Transverse colon (tissue), 4 donors: Measurements from ENCODE around the gene BLM. TPM values are rescaled to one million over a fixed set of nuclear protein-coding genes. Genes with fewer than 3 reads are reported as not detected.

ENCODE experiments used
- DNase-seq: peaks from one replicate; pipeline ENCODE4 v3.0.0-alpha.2; 2019
- H3K27ac ChIP-seq, 4 donors: fragments of 200-600 bp; sonication (generic); 2 replicates each; pipeline ENCODE4 v1.5.1; 2016 to 2018; ENCODE audit warnings: inconsistent platforms in 4 of 4
- H3K27me3 ChIP-seq: fragments of 200-600 bp; sonication (generic); 2 replicates; pipeline ENCODE4 v1.5.1; 2017; ENCODE audit warnings: inconsistent platforms
- H3K36me3 ChIP-seq, 4 donors: fragments of 200-600 bp; sonication (generic); 2 replicates each; pipeline ENCODE4 v1.5.1; 2017 to 2019; ENCODE audit warnings: inconsistent platforms in 4 of 4
- H3K4me1 ChIP-seq, 4 donors: fragments of 200-600 bp; sonication (generic); 2 replicates each; pipeline ENCODE4 v1.5.1; 2017 to 2020; ENCODE audit warnings: inconsistent platforms in 4 of 4
- H3K4me3 ChIP-seq, 4 donors: fragments of 200-600 bp; sonication (generic); 1 replicate in 1 of 4; 2 replicates in 3 of 4; pipeline versions ENCODE4 v1.5.1 to v1.6.1; 2017 to 2019; ENCODE audit warnings: inconsistent platforms in 4 of 4
- H3K9me3 ChIP-seq, 2 donors: fragments of 200-600 bp; sonication (generic); 2 replicates each; pipeline ENCODE4 v1.5.1; 2017 to 2019; ENCODE audit warnings: inconsistent platforms in 2 of 2
- CTCF ChIP-seq, 5 experiments: fragments of 200-600 bp in 3 of 5; fragments of 450-650 bp in 2 of 5; sonication (generic) in 3 of 5; IDR thresholded peaks; 1 replicate in 2 of 5; 2 replicates in 3 of 5; pipeline ENCODE4 v1.5.1; 2016 to 2017; ENCODE audit warnings: antibody characterized with exemption in 5 of 5, inconsistent platforms in 3 of 5, mild to moderate bottlenecking in 2 of 5, moderate library complexity in 1 of 5
- EP300 ChIP-seq: sonication (generic); formaldehyde crosslinking; IDR thresholded peaks from one replicate; pipeline ENCODE4 v1.6.1; 2017; ENCODE audit warnings: antibody characterized with exemption, low read depth
- POLR2A ChIP-seq: fragments of 450-650 bp; IDR thresholded peaks from one replicate; pipeline ENCODE4 v1.6.1; 2016; ENCODE audit warnings: antibody characterized with exemption, mild to moderate bottlenecking, moderate library complexity
- POLR2AphosphoS5 ChIP-seq, 3 donors: sonication (generic); formaldehyde crosslinking; IDR thresholded peaks; one replicate each; pipeline ENCODE4 v1.6.1; 2016; ENCODE audit warnings: antibody characterized with exemption in 3 of 3
- WGBS, 2 donors: methylation state at CpG; one replicate each; pipeline ENCODE4 v1.1.5; 2018; ENCODE audit warnings: low coverage in 1 of 2; 5-methylcytosine and 5-hydroxymethylcytosine counted together
- in situ Hi-C, 4 donors: fragments of 200-750 bp; cut with MboI; loops; one replicate each; pipeline versions ENCODE4 v1.15.0 to v1.15.1; 2017; ENCODE audit warnings: low sequenced_read_pairs in 3 of 4, low pct_ligation_motif_present in 1 of 4, low pct_unique_long_range_greater_than_20kb in 1 of 4
- intact Hi-C: fragments of 100-400 bp; cut with DNase I; formaldehyde crosslinking; loops from one replicate; pipeline ENCODE4 v1.15.1; 2023; ENCODE audit warnings: low total_unique reads
- total RNA-seq, 4 donors: library from RNA; depleted of rRNA; stranded (reverse); fragments of >200 nt; gene quantifications; one replicate each; pipeline ENCODE4 v1.1.0, GENCODE V29; 2016

Gene BLM
- total RNA-seq, 4 donors from 2014 or later, result 1.5 to 6.4 (median 2.0) TPM

DNA sequence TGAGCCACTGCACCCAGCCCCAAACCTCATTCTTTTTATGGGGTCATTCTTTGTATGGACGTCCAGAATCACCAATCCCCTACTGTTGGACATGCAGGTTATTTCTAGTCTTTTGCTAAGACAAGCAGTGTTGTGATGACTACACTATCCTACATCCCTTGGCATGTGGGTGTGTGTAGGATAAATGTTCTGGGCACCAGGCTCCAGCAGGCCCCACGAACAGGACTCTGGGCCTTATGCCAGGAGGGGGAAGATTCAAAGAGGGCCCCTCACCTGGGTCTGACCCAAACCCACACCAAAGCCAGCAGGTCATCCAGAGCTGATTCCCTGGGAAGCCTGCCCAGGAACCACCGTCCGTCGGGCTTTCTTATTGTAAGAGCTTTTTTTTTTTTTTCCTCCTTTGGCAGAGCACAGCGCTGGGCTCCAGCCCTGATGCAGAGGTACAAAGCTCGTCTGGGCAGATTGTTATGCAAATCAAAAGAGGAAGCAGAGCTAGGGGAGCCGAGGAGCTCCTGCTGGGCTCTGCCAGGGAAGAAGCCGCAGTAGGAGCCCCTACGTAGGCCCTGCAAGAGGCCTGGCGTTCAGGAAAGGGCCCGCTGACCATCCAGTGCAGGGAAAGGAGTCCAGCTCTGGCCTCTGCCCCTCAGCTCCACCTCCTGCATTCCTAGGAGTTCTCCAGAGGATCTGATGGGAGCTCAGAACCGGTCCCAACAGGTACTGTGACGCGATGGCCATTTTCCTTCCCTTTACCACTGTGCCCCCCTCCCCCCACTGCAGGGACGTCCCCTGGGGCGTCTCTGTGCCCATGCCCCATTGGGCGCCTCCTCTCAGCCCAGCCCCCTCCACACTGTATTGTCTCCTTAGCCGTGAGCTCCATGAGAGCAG lies 122.3 kb downstream of the BLM start:
- in situ Hi-C loops, result no loop called here
- Histone ChIP-seq H3K27ac (peak overlapping the region; percentile 84 to 86 (median 85)), H3K4me3 (peak overlapping the region in 3 of 4 donors; percentile 13 to 37 (median 19)), H3K4me1 (peaks cover 0 to 18% (median 6%) of the 10 kb centered on the region in 4 donors), H3K27me3 (no peaks in the 10 kb centered on the region), H3K36me3 (no peaks in the 10 kb centered on the region), H3K9me3 (no peaks in the 10 kb centered on the region)
- peak; percentile 75 for DNase-seq
- intact Hi-C loops, result no loop called here
- peak; percentile 63 for TF ChIP-seq POLR2A
- TF ChIP-seq CTCF (IDR thresholded peaks at IDR 0.05), result no peak
- TF ChIP-seq POLR2AphosphoS5 (IDR thresholded peaks at IDR 0.05), result peak in 1 of 3 donors; percentile 15
- WGBS, 2 donors, result 48 to 49% methylated on average over 9 to 19 of the region's 19 CpGs

DNA sequence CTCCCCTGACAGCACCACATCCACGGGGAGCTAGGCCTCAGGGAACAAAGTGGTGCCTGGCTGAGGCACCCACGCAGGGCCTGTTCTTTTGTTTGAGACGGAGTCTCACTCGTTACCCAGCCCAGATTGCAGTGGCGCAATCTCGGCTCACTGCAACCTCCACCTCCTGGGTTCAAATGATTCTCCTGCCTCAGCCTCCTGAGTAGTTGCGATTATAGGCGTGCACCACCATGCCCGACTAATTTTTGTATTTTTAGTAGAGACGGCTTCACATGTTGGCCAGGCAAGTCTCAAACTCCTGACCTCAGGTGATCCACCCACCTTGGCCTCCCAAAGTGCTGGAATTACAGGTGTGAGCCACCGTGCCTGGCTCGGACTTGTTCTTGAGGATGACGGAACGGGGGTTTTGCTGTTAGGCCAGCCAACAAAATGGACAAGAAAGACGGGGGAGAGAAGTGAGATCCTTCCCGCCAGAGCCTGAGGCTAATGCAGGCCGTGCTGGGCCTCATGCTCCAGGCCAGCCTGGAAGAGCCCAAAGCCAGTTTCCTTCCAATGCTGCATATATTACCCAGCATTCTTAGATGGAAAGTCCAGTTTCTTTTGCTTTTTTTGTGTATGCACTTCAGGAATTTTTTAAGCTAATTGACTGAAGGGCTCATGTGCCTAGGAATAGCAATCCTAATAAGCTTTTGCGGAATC lies 123.2 kb downstream of the BLM start:
- in situ Hi-C loops, result no loop called here
- no peak for DNase-seq

DNA sequence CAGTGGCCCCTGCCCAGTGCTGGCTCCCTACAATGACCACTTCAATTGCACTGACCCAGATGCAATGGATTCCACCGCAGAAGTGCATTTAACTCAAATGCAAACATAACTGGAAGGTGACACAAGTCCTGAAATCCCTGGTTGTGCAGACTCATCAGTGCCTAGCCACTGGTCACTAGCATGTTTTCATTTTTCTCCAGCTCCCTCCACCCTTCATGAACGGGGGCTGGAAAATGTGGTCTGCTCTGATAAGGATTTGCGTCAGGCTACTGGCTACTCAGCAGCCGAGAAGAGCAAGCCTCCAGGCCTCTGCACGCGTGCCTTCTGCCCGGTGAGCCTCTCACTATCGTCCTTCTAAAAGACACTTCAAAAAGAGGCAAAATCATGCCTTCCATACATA lies 123.8 kb downstream of the BLM start:
- no peak for TF ChIP-seq EP300
- TF ChIP-seq POLR2A, result no peak
- no peak for TF ChIP-seq POLR2AphosphoS5 (IDR thresholded peaks at IDR 0.05)
- TF ChIP-seq CTCF (IDR thresholded peaks at IDR 0.05), result no peak
- 95 to 100% methylated on average over 2 to 8 of the region's 8 CpGs for WGBS, 2 donors
- Histone ChIP-seq H3K27me3 (no peaks in the 10 kb centered on the region), H3K4me3 (no peak overlapping the region), H3K27ac (no peak overlapping the region), H3K4me1 (peaks cover 0 to 18% (median 6%) of the 10 kb centered on the region in 4 donors), H3K9me3 (no peaks in the 10 kb centered on the region), H3K36me3 (no peaks in the 10 kb centered on the region)
- DNase-seq, result no peak
- in situ Hi-C loops, result no loop called here
- intact Hi-C loops, result no loop called here

More for the DNA sequence above, 123.2 kb downstream of the BLM start:
- Histone ChIP-seq H3K27me3 (no peaks in the 10 kb centered on the region), H3K4me1 (peaks cover 0 to 18% (median 6%) of the 10 kb centered on the region in 4 donors), H3K4me3 (peak overlapping the region in 3 of 4 donors; percentile 13 to 37 (median 19)), H3K27ac (peak overlapping the region; percentile 84 to 86 (median 85)), H3K36me3 (no peaks in the 10 kb centered on the region), H3K9me3 (no peaks in the 10 kb centered on the region)
- no peak for TF ChIP-seq POLR2A
- TF ChIP-seq POLR2AphosphoS5 (IDR thresholded peaks at IDR 0.05), result no peak
- no peak for TF ChIP-seq EP300
- no peak for TF ChIP-seq CTCF (IDR thresholded peaks at IDR 0.05)
- 80 to 96% methylated on average over 1 to 17 of the region's 18 CpGs for WGBS, 2 donors
- intact Hi-C loops, result no loop called here

GRCh38 chr15:90844696-90845095 lies 127.5 kb downstream of the BLM start:
- Histone ChIP-seq H3K27me3 (no peaks in the 10 kb centered on the region), H3K36me3 (no peaks in the 10 kb centered on the region), H3K4me3 (no peak overlapping the region), H3K4me1 (peaks cover 0 to 7% (median 1%) of the 10 kb centered on the region in 4 donors), H3K27ac (peak overlapping the region in 2 of 4 donors; percentile 29 to 47), H3K9me3 (no peaks in the 10 kb centered on the region)
- 60 to 85% methylated on average over 1 to 5 of the region's 5 CpGs for WGBS, 2 donors
- TF ChIP-seq POLR2A (no peak), EP300 (no peak), POLR2AphosphoS5 (IDR thresholded peaks at IDR 0.05) (no peak), CTCF (IDR thresholded peaks at IDR 0.05) (no peak)
- no peak for DNase-seq
- intact Hi-C loops, result no loop called here
- in situ Hi-C loops, result no loop called here
